ENCODE measurements around the gene ANXA3. TPM values are rescaled to one million over a fixed set of nuclear protein-coding genes. Genes with fewer than 3 reads are reported as not detected.

The ANXA3 gene
- polyA plus RNA-seq, 12 donors = 6.7 to 70.7 (median 8.7) TPM; not detected in 1

GRCh38 chr4:78642934-78643333 is 91.4 kb downstream of the ANXA3 start:
- no peak for DNase-seq

GRCh38 chr4:78644063-78644691 is 92.6 kb downstream of the ANXA3 start:
- DNase-seq = no peak

GRCh38 chr4:78644744-78645330 is 93.3 kb downstream of the ANXA3 start:
- DNase-seq = peak; percentile 60

GRCh38 chr4:78645853-78646757 is 94.5 kb downstream of the ANXA3 start:
- DNase-seq = peak; percentile 91

GRCh38 chr4:78647272-78647671 is 95.7 kb downstream of the ANXA3 start:
- DNase-seq = no peak

GRCh38 chr4:78648640-78649363 is 97.2 kb downstream of the ANXA3 start:
- no peak for DNase-seq

GRCh38 chr4:78650106-78651024 is 98.8 kb downstream of the ANXA3 start:
- DNase-seq = no peak

- no peak for DNase-seq
These were observed 99.8 kb downstream of the ANXA3 start for GRCh38 chr4:78651250-78651860.

- no peak for DNase-seq
These were observed 100.8 kb downstream of the ANXA3 start for GRCh38 chr4:78652282-78652876.

- DNase-seq = no peak
These were observed 102.1 kb downstream of the ANXA3 start for GRCh38 chr4:78653655-78654054.

GRCh38 chr4:78654807-78655206 is 103.2 kb downstream of the ANXA3 start:
- DNase-seq = peak; percentile 48

- no peak for DNase-seq
These were observed 105.4 kb downstream of the ANXA3 start for GRCh38 chr4:78656968-78657445.

GRCh38 chr4:78659264-78659663 is 107.7 kb downstream of the ANXA3 start:
- DNase-seq = no peak

- no peak for DNase-seq
These were observed 108.1 kb downstream of the ANXA3 start for GRCh38 chr4:78659665-78660064.

Other genes starting within 250 kb of the ANXA3 start
- gene BMP2K, start 224.6 kb downstream of the ANXA3 start, polyA plus RNA-seq (ENCODE audit: insufficient read length in 12 of 12) = 10 to 100 TPM in 11 of 12 donors, not detected in 1; 13.7 to 35.9 (median 19.5) TPM

All from muscle of arm (tissue), 12 donors.